ENCODE results near the gene MIDN.

MIDN gene

GRCh38 chr19:1240925-1241324, 7.5 kb upstream of the MIDN start:
- peak overlapping the region; percentile 91 for H3K4me3 ChIP-seq (ENCODE audit: low read length, poor library complexity, severe bottlenecking)
- H3K9me2 ChIP-seq (replicated peaks; ENCODE audit: low read depth, low read length): no peaks in the 10 kb centered on the region
- peak overlapping the region; percentile 58 for H3K9ac ChIP-seq (ENCODE audit: low read depth, low read length, poor library complexity, severe bottlenecking)
- no peak for TF ChIP-seq EZH2phosphoT487 (IDR thresholded peaks at IDR 0.05; ENCODE audit: borderline replicate concordance)
- TF ChIP-seq CTCF (conservative IDR thresholded peaks at IDR 0.05; ENCODE audit: low read length): no peak
- H3K79me2 ChIP-seq (ENCODE audit: insufficient read depth, low read length): peaks cover 27% of the 10 kb centered on the region
- peaks cover 8% of the 10 kb centered on the region for H4K20me1 ChIP-seq (ENCODE audit: insufficient read depth, low read length, poor library complexity, severe bottlenecking)
- H3K9me3 ChIP-seq (ENCODE audit: insufficient read depth, low read depth, low read length): no peaks in the 10 kb centered on the region
- H2AFZ ChIP-seq (ENCODE audit: low read length): peak overlapping the region; percentile 87
- H3K4me1 ChIP-seq (ENCODE audit: insufficient read depth, low read length, poor library complexity, severe bottlenecking): peaks cover 30% of the 10 kb centered on the region
- H3K4me2 ChIP-seq (ENCODE audit: low read depth, low read length, poor library complexity, severe bottlenecking): peak overlapping the region; percentile 80
- H3F3A ChIP-seq (ENCODE audit: low read depth): peaks cover 10% of the 10 kb centered on the region; the same call in 1 of the 2 replicates
- no peaks in the 10 kb centered on the region for H3K36me3 ChIP-seq (ENCODE audit: insufficient read depth, low read length)
- no peaks in the 10 kb centered on the region for H3K27me3 ChIP-seq (ENCODE audit: insufficient read depth, low read length, poor library complexity, severe bottlenecking)

- Histone ChIP-seq H3K4me1 (ENCODE audit: insufficient read depth, low read length, poor library complexity, severe bottlenecking) (peaks cover 30% of the 10 kb centered on the region), H3K4me2 (ENCODE audit: low read depth, low read length, poor library complexity, severe bottlenecking) (peak within 1 kb of the TSS; percentile 80), H3K79me2 (ENCODE audit: insufficient read depth, low read length) (peaks cover 27% of the 10 kb centered on the region), H2AFZ (ENCODE audit: low read length) (peak within 1 kb of the TSS; percentile 87), H3K4me3 (ENCODE audit: low read length, poor library complexity, severe bottlenecking) (peak within 1 kb of the TSS; percentile 91), H3K36me3 (ENCODE audit: insufficient read depth, low read length) (no peaks in the 10 kb centered on the region), H3K9me2 (replicated peaks; ENCODE audit: low read depth, low read length) (no peaks in the 10 kb centered on the region), H3F3A (ENCODE audit: low read depth) (peaks cover 10% of the 10 kb centered on the region; the same call in 1 of the 2 replicates), H3K9ac (ENCODE audit: low read depth, low read length, poor library complexity, severe bottlenecking) (peak within 1 kb of the TSS; percentile 92), H4K20me1 (ENCODE audit: insufficient read depth, low read length, poor library complexity, severe bottlenecking) (peaks cover 8% of the 10 kb centered on the region), H3K9me3 (ENCODE audit: insufficient read depth, low read depth, low read length) (no peaks in the 10 kb centered on the region), H3K27me3 (ENCODE audit: insufficient read depth, low read length, poor library complexity, severe bottlenecking) (no peaks in the 10 kb centered on the region)
- no peak for TF ChIP-seq CTCF (conservative IDR thresholded peaks at IDR 0.05; ENCODE audit: low read length)
- no peak for TF ChIP-seq EZH2phosphoT487 (IDR thresholded peaks at IDR 0.05; ENCODE audit: borderline replicate concordance)
These were observed 6.8 kb upstream of the MIDN start, which contains the start of gene ATP5F1D for GRCh38 chr19:1241417-1242095. Gene ATP5F1D (plus strand): TSS chr19:1241751. CDS start chr19:1241851, 100 bp downstream.

- Histone ChIP-seq H3K27me3 (ENCODE audit: insufficient read depth, low read length, poor library complexity, severe bottlenecking) (no peaks in the 10 kb centered on the region), H3K4me2 (ENCODE audit: low read depth, low read length, poor library complexity, severe bottlenecking) (peak overlapping the region; percentile 80), H3K9me2 (replicated peaks; ENCODE audit: low read depth, low read length) (no peaks in the 10 kb centered on the region), H3K4me1 (ENCODE audit: insufficient read depth, low read length, poor library complexity, severe bottlenecking) (peaks cover 30% of the 10 kb centered on the region), H3F3A (ENCODE audit: low read depth) (peaks cover 5% of the 10 kb centered on the region; the same call in 1 of the 2 replicates), H3K9ac (ENCODE audit: low read depth, low read length, poor library complexity, severe bottlenecking) (peak overlapping the region; percentile 92), H3K36me3 (ENCODE audit: insufficient read depth, low read length) (no peaks in the 10 kb centered on the region), H3K4me3 (ENCODE audit: low read length, poor library complexity, severe bottlenecking) (peak overlapping the region; percentile 91), H4K20me1 (ENCODE audit: insufficient read depth, low read length, poor library complexity, severe bottlenecking) (peaks cover 8% of the 10 kb centered on the region), H3K79me2 (ENCODE audit: insufficient read depth, low read length) (peaks cover 27% of the 10 kb centered on the region), H3K9me3 (ENCODE audit: insufficient read depth, low read depth, low read length) (no peaks in the 10 kb centered on the region), H2AFZ (ENCODE audit: low read length) (no peak overlapping the region)
- peak; percentile 81 for TF ChIP-seq CTCF (conservative IDR thresholded peaks at IDR 0.05; ENCODE audit: low read length)
- TF ChIP-seq EZH2phosphoT487 (IDR thresholded peaks at IDR 0.05; ENCODE audit: borderline replicate concordance): no peak
These were observed 4.4 kb upstream of the MIDN start for GRCh38 chr19:1243768-1244692.

Measured in Loucy (cell line).